Endodermal cell (in vitro differentiated cells): ENCODE data around the gene LRPAP1. TPM values are rescaled to one million over a fixed set of nuclear protein-coding genes. Genes with fewer than 3 reads are reported as not detected.

Experiments
- DNase-seq: peaks from one replicate; pipeline ENCODE4 v3.0.0-alpha.2; 2017
- H3K27ac ChIP-seq: 2 replicates; pipeline ENCODE4 v1.5.1; 2013; ENCODE audit warnings: mild to moderate bottlenecking, low read depth, low read length, moderate library complexity
- H3K27me3 ChIP-seq: 2 replicates; pipeline ENCODE4 v1.6.1; 2013; ENCODE audit warnings: mild to moderate bottlenecking, low read length, moderate library complexity; ENCODE audit not compliant: insufficient read depth, control insufficient read depth, poor library complexity, severe bottlenecking
- H3K36me3 ChIP-seq: 2 replicates; pipeline ENCODE4 v1.7.0; 2013; ENCODE audit warnings: mild to moderate bottlenecking, low read length, moderate library complexity; ENCODE audit not compliant: control insufficient read depth, insufficient read depth
- H3K4me1 ChIP-seq: one replicate; pipeline ENCODE4 v1.7.0; 2013; ENCODE audit warnings: low read length; ENCODE audit not compliant: control insufficient read depth, insufficient read depth
- H3K4me3 ChIP-seq: 2 replicates; pipeline ENCODE4 v1.5.1; 2013; ENCODE audit warnings: mild to moderate bottlenecking, low read length, moderate library complexity
- H3K9ac ChIP-seq: 2 replicates; pipeline ENCODE4 v1.6.1; 2013; ENCODE audit warnings: mild to moderate bottlenecking, low read length, moderate library complexity; ENCODE audit not compliant: poor library complexity, severe bottlenecking; ENCODE audit errors: extremely low read depth
- H3K9me3 ChIP-seq: 2 replicates; pipeline ENCODE4 v1.6.1; 2013; ENCODE audit warnings: mild to moderate bottlenecking, low read length, moderate library complexity; ENCODE audit not compliant: control insufficient read depth
- H3K27ac Mint-ChIP-seq: 2 replicates; pipeline ENCODE4 v1.8.0; 2020; ENCODE audit warnings: mixed read lengths
- H3K27me3 Mint-ChIP-seq: 2 replicates; pipeline ENCODE4 v1.8.0; 2021; ENCODE audit warnings: mild to moderate bottlenecking, mixed read lengths; ENCODE audit not compliant: insufficient read depth
- H3K36me3 Mint-ChIP-seq: 2 replicates; pipeline ENCODE4 v1.8.0; 2020; ENCODE audit warnings: low read depth, mixed read lengths
- H3K4me1 Mint-ChIP-seq: 2 replicates; pipeline ENCODE4 v1.8.0; 2020; ENCODE audit warnings: mixed read lengths
- H3K4me3 Mint-ChIP-seq: 2 replicates; pipeline ENCODE4 v1.8.0; 2020; ENCODE audit warnings: mild to moderate bottlenecking, moderate library complexity, mixed read lengths
- H3K9me3 Mint-ChIP-seq: 2 replicates; pipeline ENCODE4 v1.8.0; 2020; ENCODE audit warnings: mild to moderate bottlenecking, mixed read lengths
- CTCF ChIP-seq: fragments of 200-600 bp; sonication (generic); conservative IDR thresholded peaks from 2 replicates; pipeline ENCODE4 v1.5.0; 2021; ENCODE audit warnings: antibody characterized with exemption, mild to moderate bottlenecking
- WGBS, 2 experiments: methylation state at CpG; one replicate each; pipeline versions ENCODE4 v1.1.5 to v1.1.7; 2013; ENCODE audit warnings: missing lambda C conversion rate in 2 of 2, mixed read lengths in 1 of 2; ENCODE audit not compliant: insufficient coverage in 1 of 2, insufficient read length in 1 of 2; 5-methylcytosine and 5-hydroxymethylcytosine counted together
- total RNA-seq, 2 donors: library from RNA; stranded (reverse); fragmentation: NEBNext Ultra II Directional in 1 of 2; extraction: Animal tissue kit (Norgen Biotek cat#: 25700) in 1 of 2; gene quantifications; 2 replicates in 1 of 2; 3 replicates in 1 of 2; pipeline ENCODE4 v1.2.1, GENCODE V29; 2021

Gene LRPAP1
- total RNA-seq, 2 donors from 2014 or later = 111 to 129 TPM

GRCh38 chr4:3492741-3493719 is 39.2 kb downstream of the LRPAP1 start:
- Mint-ChIP-seq H3K4me1 (peaks cover 3% of the 10 kb centered on the region), H3K4me3 (no peak overlapping the region), H3K27ac (no peak overlapping the region), H3K27me3 (peaks cover 76% of the 10 kb centered on the region), H3K36me3 (peaks cover 1% of the 10 kb centered on the region), H3K9me3 (no peaks in the 10 kb centered on the region)
- 88 to 92% methylated on average over 36 to 55 of the region's 55 CpGs for WGBS, 2 experiments
- no peak for TF ChIP-seq CTCF
- Histone ChIP-seq H3K4me1 (peaks cover 12% of the 10 kb centered on the region), H3K9ac (no peak overlapping the region), H3K36me3 (no peaks in the 10 kb centered on the region), H3K27me3 (peaks cover 31% of the 10 kb centered on the region), H3K4me3 (no peak overlapping the region), H3K9me3 (no peaks in the 10 kb centered on the region), H3K27ac (no peak overlapping the region)
- no peak for DNase-seq

GRCh38 chr4:3491681-3492405 is 40.4 kb downstream of the LRPAP1 start:
- WGBS, 2 experiments = 65 to 72% methylated on average over 5 to 17 of the region's 17 CpGs
- DNase-seq = no peak
- Mint-ChIP-seq H3K4me1 (peaks cover 3% of the 10 kb centered on the region), H3K9me3 (no peaks in the 10 kb centered on the region), H3K4me3 (no peak overlapping the region), H3K36me3 (peaks cover 1% of the 10 kb centered on the region), H3K27ac (no peak overlapping the region), H3K27me3 (peaks cover 79% of the 10 kb centered on the region)
- H3K9me3 ChIP-seq = no peaks in the 10 kb centered on the region
- H3K27ac ChIP-seq = no peak overlapping the region
- no peak overlapping the region for H3K9ac ChIP-seq
- no peak for TF ChIP-seq CTCF
- no peaks in the 10 kb centered on the region for H3K36me3 ChIP-seq
- no peak overlapping the region for H3K4me3 ChIP-seq
- H3K27me3 ChIP-seq = peaks cover 41% of the 10 kb centered on the region
- peaks cover 12% of the 10 kb centered on the region for H3K4me1 ChIP-seq

- Histone ChIP-seq H3K36me3 (no peaks in the 10 kb centered on the region), H3K9me3 (no peaks in the 10 kb centered on the region), H3K27ac (no peak overlapping the region), H3K4me1 (peaks cover 8% of the 10 kb centered on the region), H3K27me3 (peaks cover 41% of the 10 kb centered on the region), H3K4me3 (no peak overlapping the region), H3K9ac (no peak overlapping the region)
- 74 to 83% methylated on average over 12 to 20 of the region's 20 CpGs for WGBS, 2 experiments
- no peak overlapping the region for H3K27ac Mint-ChIP-seq
- peaks cover 1% of the 10 kb centered on the region for H3K36me3 Mint-ChIP-seq
- peaks cover 5% of the 10 kb centered on the region for H3K4me1 Mint-ChIP-seq
- TF ChIP-seq CTCF = no peak
- H3K27me3 Mint-ChIP-seq = peaks cover 68% of the 10 kb centered on the region
- no peak overlapping the region for H3K4me3 Mint-ChIP-seq
- DNase-seq = no peak
- no peaks in the 10 kb centered on the region for H3K9me3 Mint-ChIP-seq
Measured at GRCh38 chr4:3489451-3489962, 42.7 kb downstream of the LRPAP1 start.
